Measurements from ENCODE around the gene PRELID1. TPM values are rescaled to one million over a fixed set of nuclear protein-coding genes. Genes with fewer than 3 reads are reported as not detected.
"Not testable (repeated sequence)": the region's sequence is repeated elsewhere in the genome, so short reads cannot be mapped to it uniquely, and the experiment has no call there.

The PRELID1 gene
- total RNA-seq, 1 experiment from 2014 or later = 393 TPM

DNA sequence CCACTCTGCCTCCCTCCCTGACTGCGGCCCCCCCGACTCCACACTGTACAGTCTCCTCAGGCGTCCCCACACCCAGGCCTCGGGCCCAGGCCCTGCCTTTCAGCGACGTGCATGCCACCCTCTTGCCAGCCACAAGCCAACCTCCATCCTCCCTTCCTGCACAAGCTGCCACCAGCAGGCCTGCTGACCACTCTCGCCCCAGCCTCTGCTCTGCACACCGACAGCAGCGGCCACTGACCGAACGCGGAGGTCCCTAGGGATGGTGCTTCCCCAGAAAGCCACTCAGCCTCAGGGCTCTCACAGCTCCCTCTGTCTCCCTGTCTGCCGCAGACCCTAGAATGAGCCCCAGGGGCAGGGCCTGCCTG, 29.3 kb downstream of the PRELID1 start:
- DNase-seq (ENCODE audit: low spot score) = no peak
- in situ Hi-C loops (cut with HindIII; ENCODE audit: low sequenced_read_pairs) = no loop called here

- no peak for DNase-seq (ENCODE audit: low spot score)
- in situ Hi-C loops (cut with HindIII; ENCODE audit: low sequenced_read_pairs) = no loop called here
Observed at GRCh38 chr5:177333420-177334154, 30.0 kb downstream of the PRELID1 start.

DNA sequence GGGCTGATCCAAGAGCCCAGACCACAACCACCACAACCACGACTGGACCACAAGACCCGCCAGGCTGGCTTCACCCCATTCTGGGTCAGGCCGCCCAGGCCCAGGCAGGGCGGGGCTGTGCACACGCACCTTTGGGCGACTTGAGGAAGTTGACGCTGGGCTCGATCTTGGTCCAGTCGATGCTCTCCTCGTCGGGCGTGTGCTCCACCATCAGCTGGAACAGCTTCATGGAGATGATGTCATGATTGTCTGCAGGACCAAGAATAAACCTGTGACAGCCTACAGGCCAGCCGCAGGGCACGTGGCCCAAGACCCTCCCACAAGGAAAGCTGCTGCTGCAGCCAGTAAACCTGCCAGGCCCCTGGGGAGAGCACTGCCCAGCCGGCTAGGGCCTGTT, 30.6 kb downstream of the PRELID1 start:
- in situ Hi-C loops (cut with HindIII; ENCODE audit: low sequenced_read_pairs) = no loop called here
- no peak for DNase-seq (ENCODE audit: low spot score)

- in situ Hi-C loops (cut with HindIII; ENCODE audit: low sequenced_read_pairs) = no loop called here
- DNase-seq (ENCODE audit: low spot score) = no peak
Observed at GRCh38 chr5:177334781-177335700, 31.4 kb downstream of the PRELID1 start.

DNA sequence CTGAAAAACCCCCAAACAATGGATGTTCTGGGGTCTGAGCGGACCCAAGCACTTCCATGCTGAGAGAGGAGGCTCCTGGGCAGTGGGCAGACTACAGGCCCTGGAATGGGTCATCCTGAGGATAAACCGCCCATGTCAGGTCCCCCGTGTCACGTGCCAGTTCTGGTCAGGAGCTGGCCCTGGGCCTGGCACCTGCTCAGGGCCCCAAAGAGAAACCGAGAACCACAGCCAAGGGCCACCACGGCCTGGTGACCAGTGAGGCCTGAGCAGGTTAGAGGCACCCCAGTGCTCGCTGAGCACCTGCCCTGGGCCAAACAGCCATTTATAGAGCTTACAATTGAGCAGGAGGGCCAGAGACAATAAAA, 32.1 kb downstream of the PRELID1 start:
- in situ Hi-C loops (cut with HindIII; ENCODE audit: low sequenced_read_pairs) = no loop called here
- DNase-seq (ENCODE audit: low spot score) = no peak

- in situ Hi-C loops (cut with HindIII; ENCODE audit: low sequenced_read_pairs) = no loop called here
- DNase-seq (ENCODE audit: low spot score) = no peak
Observed at GRCh38 chr5:177336112-177336511, 32.5 kb downstream of the PRELID1 start.

GRCh38 chr5:177336603-177337494, 33.2 kb downstream of the PRELID1 start:
- DNase-seq (ENCODE audit: low spot score) = no peak
- in situ Hi-C loops (cut with HindIII; ENCODE audit: low sequenced_read_pairs) = no loop called here

DNA sequence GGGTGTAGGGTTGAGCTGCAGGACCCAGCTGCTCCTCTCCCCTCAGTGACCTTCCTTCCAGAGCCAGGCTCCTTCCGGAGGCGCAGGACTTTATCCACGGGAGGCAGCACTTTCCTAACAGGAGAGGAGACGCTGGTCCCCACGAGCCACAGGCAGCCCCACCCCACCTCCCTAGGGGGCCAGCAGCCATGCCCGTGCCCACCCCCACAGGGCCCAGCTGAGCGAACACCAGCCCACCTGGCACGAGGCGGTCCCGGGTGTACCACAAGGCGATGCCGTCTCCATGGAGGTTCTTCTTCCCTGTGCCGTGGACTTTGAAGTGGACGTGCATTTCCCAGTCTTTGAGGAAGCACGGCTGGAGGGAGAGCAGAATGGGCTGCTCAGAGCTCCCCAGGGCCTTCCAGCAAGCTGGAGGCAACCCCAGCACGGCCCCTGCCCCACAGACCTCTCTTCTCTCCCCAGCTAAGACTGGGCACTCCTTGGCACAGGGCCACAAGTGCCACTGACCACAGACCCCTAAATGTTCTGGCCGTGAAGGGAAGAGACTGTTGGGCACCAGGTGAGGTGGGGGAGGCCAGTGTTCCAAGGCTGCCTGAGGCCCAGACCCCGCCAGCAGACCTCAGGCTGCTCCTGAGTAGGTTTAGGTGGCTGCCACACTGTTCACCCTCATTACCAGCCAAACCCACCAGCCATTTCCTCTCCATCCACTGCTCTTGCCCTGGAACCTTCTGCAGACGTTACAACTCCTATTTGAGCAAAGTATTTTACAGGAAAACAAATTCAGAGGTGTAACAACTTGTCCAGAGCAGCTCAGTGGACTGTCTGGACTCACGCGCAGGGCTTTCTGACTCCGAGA, 34.9 kb downstream of the PRELID1 start:
- DNase-seq (ENCODE audit: low spot score) = no peak
- in situ Hi-C loops (cut with HindIII; ENCODE audit: low sequenced_read_pairs) = no loop called here

DNA sequence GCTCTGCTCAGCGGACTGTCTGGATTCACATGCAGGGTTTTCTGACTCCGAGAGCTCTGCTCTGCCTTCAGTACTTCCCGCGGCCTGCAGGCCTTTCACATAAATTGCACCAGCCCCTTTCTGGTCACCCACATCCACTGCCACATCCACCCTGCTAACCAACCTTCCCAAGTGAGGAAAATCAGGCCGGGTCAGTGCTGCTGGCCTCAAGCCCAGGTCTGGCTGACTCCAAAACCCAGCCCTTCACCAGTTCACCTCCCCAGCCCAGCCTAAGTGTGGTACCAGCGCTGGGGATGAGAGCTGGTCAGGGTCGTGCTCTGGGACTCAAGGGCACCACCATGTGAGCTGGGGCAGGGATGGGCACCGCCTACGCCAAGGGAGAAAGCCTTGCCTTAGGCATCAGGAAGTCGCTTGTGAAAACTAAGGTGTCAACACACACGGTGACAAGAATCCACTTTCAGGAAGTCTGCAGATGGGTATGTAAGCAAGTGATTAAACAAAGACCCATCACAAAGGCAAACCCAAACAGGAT, 35.6 kb downstream of the PRELID1 start:
- in situ Hi-C loops (cut with HindIII; ENCODE audit: low sequenced_read_pairs) = no loop called here
- no peak for DNase-seq (ENCODE audit: low spot score)

DNA sequence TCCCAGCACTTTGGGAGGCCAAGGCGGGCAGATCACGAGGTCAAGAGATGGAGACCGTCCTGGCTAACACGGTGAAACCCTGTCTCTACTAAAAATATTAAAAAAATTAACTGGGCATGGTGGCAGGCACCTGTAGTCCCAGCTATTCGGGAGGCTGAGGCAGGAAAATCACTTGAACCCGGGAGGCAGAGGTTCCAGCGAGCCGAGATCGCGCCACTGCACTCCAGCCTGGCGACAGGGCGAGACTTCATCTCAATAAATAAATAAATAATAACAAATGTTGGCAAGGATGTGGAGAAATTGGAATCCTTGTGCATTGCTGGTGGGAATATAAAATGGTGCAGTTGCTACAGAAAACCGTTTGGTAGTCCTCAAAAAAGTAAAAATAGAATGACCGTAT, 39.4 kb downstream of the PRELID1 start:
- in situ Hi-C loops (cut with HindIII; ENCODE audit: low sequenced_read_pairs) = loop anchor here (10.0 kb wide), 1 partner anchor 102 kb away; the partner anchor contains the start of gene PRR7
- DNase-seq (ENCODE audit: low spot score) = not testable (repeated sequence)

DNA sequence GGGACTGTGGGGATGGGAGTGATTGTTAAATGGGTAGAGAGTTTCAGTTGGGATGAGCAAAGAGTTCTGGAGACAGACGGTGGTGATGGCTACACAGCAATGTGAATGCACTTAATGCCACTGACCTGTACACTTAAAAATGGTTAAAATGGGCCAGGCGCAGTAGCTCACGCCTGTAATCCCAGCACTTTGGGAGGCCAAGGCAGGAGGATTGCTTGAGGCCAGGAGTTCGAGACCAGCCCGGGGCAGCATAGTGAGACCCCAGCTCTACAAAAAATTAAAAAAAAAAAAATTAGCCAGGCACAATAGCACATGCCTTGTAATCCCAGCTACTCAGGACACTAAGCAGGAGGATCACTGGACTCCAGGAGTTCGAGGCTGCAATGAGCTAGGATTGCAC, 40.2 kb downstream of the PRELID1 start:
- no peak for DNase-seq (ENCODE audit: low spot score)
- in situ Hi-C loops (cut with HindIII; ENCODE audit: low sequenced_read_pairs) = loop anchor here (10.0 kb wide), 1 partner anchor 101 kb away; the partner anchor contains the start of gene PRR7

DNA sequence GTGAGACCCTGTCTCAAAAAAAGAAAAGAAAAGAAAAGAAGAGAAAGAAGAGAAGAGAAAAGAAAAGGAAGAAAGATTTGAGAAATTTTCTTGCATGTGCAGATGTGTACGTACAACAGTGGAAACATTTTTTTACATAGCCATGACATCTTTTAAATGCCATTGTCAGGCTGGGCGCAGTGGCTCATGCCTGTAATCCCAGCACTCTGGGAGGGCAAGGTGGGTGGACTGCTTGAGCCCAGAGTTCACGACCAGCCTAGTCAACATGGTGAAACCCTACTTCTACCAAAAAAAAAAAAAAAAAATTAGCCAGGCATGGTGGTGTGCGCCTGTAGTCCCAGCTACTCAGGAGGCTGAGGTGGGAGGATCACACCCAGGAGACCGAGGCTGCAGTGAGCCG, 41.3 kb downstream of the PRELID1 start:
- in situ Hi-C loops (cut with HindIII; ENCODE audit: low sequenced_read_pairs) = loop anchor here (10.0 kb wide), 1 partner anchor 100 kb away; the partner anchor contains the start of gene PRR7
- DNase-seq (ENCODE audit: low spot score) = no peak

DNA sequence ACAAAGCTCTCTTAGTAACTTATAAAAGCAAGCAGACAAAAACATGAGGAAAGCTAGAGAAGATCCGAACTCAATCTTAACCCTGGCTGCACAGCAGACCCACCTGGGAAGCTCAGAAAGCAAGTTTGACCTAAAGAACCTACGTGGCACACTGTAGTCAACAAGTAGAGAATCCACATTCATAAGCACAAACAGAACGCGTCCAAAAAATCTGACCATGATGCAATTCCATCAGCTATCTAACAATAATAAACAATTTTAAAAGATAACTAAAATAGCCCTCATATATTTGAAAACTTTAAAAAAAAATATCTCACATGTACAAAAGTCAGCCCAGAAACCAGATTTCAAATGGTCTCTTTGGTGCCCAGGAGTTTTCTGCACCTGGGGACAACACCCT, 43.2 kb downstream of the PRELID1 start:
- in situ Hi-C loops (cut with HindIII; ENCODE audit: low sequenced_read_pairs) = loop anchor here (10.0 kb wide), 1 partner anchor 98 kb away; the partner anchor contains the start of gene PRR7
- DNase-seq (ENCODE audit: low spot score) = no peak

- in situ Hi-C loops (cut with HindIII; ENCODE audit: low sequenced_read_pairs) = loop anchor here (10.0 kb wide), 1 partner anchor 97 kb away; the partner anchor contains the start of gene PRR7
- DNase-seq (ENCODE audit: low spot score) = no peak
Observed at GRCh38 chr5:177347699-177348098, 44.1 kb downstream of the PRELID1 start.

DNA sequence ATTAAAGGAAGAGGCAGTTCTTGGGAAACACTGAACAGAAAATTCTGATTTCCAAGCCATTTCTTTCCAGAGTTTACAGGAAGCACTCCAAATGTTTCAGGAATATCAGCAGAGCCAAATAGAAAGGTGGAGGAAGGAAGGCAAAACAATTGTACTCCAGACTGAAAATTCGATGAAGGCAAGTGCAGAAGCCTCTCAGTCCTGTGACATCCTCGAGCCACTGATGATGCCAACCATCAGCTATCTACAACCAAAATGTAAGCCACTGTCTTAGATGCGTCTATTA, 45.7 kb downstream of the PRELID1 start:
- in situ Hi-C loops (cut with HindIII; ENCODE audit: low sequenced_read_pairs) = loop anchor here (10.0 kb wide), 1 partner anchor 95 kb away; the partner anchor contains the start of gene PRR7
- DNase-seq (ENCODE audit: low spot score) = no peak

GRCh38 chr5:177349762-177350161, 46.2 kb downstream of the PRELID1 start:
- in situ Hi-C loops (cut with HindIII; ENCODE audit: low sequenced_read_pairs) = loop anchor here (10.0 kb wide), 1 partner anchor 95 kb away; the partner anchor contains the start of gene PRR7
- no peak for DNase-seq (ENCODE audit: low spot score)

DNA sequence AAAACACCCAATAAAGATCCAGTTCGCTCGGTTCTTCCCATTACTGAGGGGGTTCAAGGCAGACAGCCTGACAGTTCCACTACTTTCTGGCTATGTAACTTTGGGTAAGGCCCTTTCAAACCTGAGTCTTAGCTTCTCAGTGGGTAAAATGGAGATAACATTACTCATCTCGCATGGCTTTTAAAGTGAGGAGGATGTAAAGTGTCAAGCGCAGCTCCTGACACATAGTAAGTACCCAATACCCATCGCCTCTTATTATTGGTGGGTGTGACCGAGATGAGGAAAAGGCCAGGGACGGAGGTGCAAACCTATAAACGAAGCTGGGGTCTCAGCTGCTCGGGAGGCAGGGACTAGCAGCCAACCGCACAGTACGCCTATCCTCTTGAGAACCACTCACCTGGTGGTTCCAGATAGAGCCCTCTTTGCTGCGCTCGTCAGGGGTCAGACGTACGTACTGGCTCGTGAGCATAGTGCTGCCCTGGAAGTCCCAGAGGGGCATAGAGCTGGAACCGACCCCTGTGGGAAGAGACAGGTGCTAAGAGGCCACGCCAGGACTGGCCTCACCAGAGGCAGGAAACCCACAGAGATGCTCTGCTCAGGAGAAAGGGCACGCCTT, 47.3 kb downstream of the PRELID1 start:
- in situ Hi-C loops (cut with HindIII; ENCODE audit: low sequenced_read_pairs) = no loop called here
- no peak for DNase-seq (ENCODE audit: low spot score)
